H1 (cell line): ENCODE measurements around the gene TRUB1. TPM values are rescaled to one million over a fixed set of nuclear protein-coding genes. Genes with fewer than 3 reads are reported as not detected.

ENCODE experiments used
- CTCF ChIA-PET: fragments of 300-600 bp; sonication (Branson Sonifier 250); formaldehyde crosslinking; loops from one replicate; lab custom pipeline; 2021; ENCODE audit not compliant: partially characterized antibody; lab: Charles Lee
- POLR2A ChIA-PET: fragments of 300-600 bp; sonication (Branson Sonifier 250); formaldehyde crosslinking; loops from one replicate; lab custom pipeline; 2021; ENCODE audit warnings: inconsistent platforms; ENCODE audit not compliant: partially characterized antibody; lab: Charles Lee
- DNase-seq, 2 experiments: peaks; one replicate each; pipeline versions ENCODE4 v3.0.0 to v3.0.0-alpha.2; 2010 to 2022; ENCODE audit warnings: low spot score in 2 of 2, low read depth in 1 of 2, mixed read lengths in 1 of 2
- FAIRE-seq: peaks from 2 replicates; lab custom pipeline; 2011; peaks lifted over from hg19 to GRCh38; lab: Jason Lieb, UNC
- H2AFZ ChIP-seq: 2 replicates; pipeline ENCODE4 v1.8.1; 2012; ENCODE audit warnings: low read length, inconsistent platforms
- H2AK5ac ChIP-seq: 2 replicates; pipeline ENCODE4 v1.6.1; 2013; ENCODE audit warnings: low read depth, low read length
- H2BK120ac ChIP-seq: replicated peaks from 2 replicates; pipeline ENCODE3; 2013; ENCODE audit warnings: low read depth, low read length, inconsistent platforms
- H2BK12ac ChIP-seq: 2 replicates; pipeline ENCODE4 v1.6.1; 2013; ENCODE audit warnings: low read depth, low read length
- H2BK15ac ChIP-seq: 2 replicates; pipeline ENCODE4 v1.6.1; 2013; ENCODE audit warnings: low read length
- H2BK20ac ChIP-seq: 2 replicates; pipeline ENCODE4 v1.6.1; 2013; ENCODE audit warnings: low read length
- H2BK5ac ChIP-seq: 2 replicates; pipeline ENCODE4 v1.6.1; 2013; ENCODE audit warnings: low read depth, low read length
- H3K14ac ChIP-seq: 2 replicates; pipeline ENCODE4 v1.6.1; 2013; ENCODE audit warnings: inconsistent platforms; ENCODE audit not compliant: insufficient read length
- H3K18ac ChIP-seq: 2 replicates; pipeline ENCODE4 v1.6.1; 2013; ENCODE audit warnings: low read length; ENCODE audit errors: extremely low read depth
- H3K23ac ChIP-seq: 2 replicates; pipeline ENCODE4 v1.6.1; 2013; ENCODE audit warnings: inconsistent platforms; ENCODE audit not compliant: insufficient read length
- H3K23me2 ChIP-seq: 2 replicates; pipeline ENCODE4 v1.6.1; 2013; ENCODE audit warnings: low read depth, low read length
- H3K27ac ChIP-seq: 2 replicates; pipeline ENCODE4 v1.6.1; 2011; ENCODE audit warnings: low read depth, low read length, inconsistent platforms
- H3K27me3 ChIP-seq, 4 experiments: replicated peaks in 1 of 4; 1 replicate in 1 of 4; 2 replicates in 3 of 4; pipeline versions ENCODE4 v1.6.1 to v1.8.1; 2011 to 2013; ENCODE audit warnings: low read length in 3 of 4, mild to moderate bottlenecking in 3 of 4, inconsistent platforms in 2 of 4, mixed read lengths in 2 of 4, moderate library complexity in 1 of 4; ENCODE audit not compliant: control insufficient read depth in 3 of 4, insufficient read depth in 3 of 4; ENCODE audit errors: extremely low read depth in 1 of 4
- H3K36me3 ChIP-seq, 4 experiments: 2 replicates each; pipeline versions ENCODE4 v1.6.1 to v1.8.1; 2011 to 2013; ENCODE audit warnings: mild to moderate bottlenecking in 4 of 4, low read length in 3 of 4, moderate library complexity in 2 of 4, control low read depth in 1 of 4, inconsistent platforms in 1 of 4; ENCODE audit not compliant: insufficient read depth in 4 of 4, control insufficient read depth in 2 of 4
- H3K4ac ChIP-seq: replicated peaks from 2 replicates; pipeline ENCODE3; 2013; ENCODE audit warnings: low read length, low read depth, mixed read lengths, inconsistent platforms; ENCODE audit not compliant: insufficient read length
- H3K4me1 ChIP-seq, 4 experiments: replicated peaks in 1 of 4; 1 replicate in 1 of 4; 2 replicates in 3 of 4; pipeline versions ENCODE4 v1.6.1 to v1.8.1; 2011 to 2013; ENCODE audit warnings: low read length in 3 of 4, inconsistent platforms in 2 of 4, mixed read lengths in 1 of 4; ENCODE audit not compliant: insufficient read depth in 4 of 4, control insufficient read depth in 3 of 4
- H3K4me2 ChIP-seq, 2 experiments: 2 replicates each; pipeline versions ENCODE4 v1.6.1 to v1.8.1; 2011 to 2013; ENCODE audit warnings: low read depth in 2 of 2, low read length in 2 of 2, control low read depth in 1 of 2, inconsistent platforms in 1 of 2, mild to moderate bottlenecking in 1 of 2; ENCODE audit not compliant: insufficient read depth in 1 of 2
- H3K4me3 ChIP-seq, 4 experiments: fragments of 200-600, 300-600 bp in 1 of 4; sonication (generic), shearing (Covaris generic), sonication (Bioruptor Twin) in 1 of 4; 2 replicates each; pipeline versions ENCODE4 v1.5.1 to v1.8.1; 2011 to 2016; ENCODE audit warnings: low read length in 4 of 4, low read depth in 3 of 4, control low read depth in 2 of 4, inconsistent platforms in 2 of 4, mild to moderate bottlenecking in 2 of 4, mixed read lengths in 1 of 4, moderate library complexity in 1 of 4; ENCODE audit not compliant: insufficient read depth in 2 of 4; ENCODE audit errors: extremely low read depth in 1 of 4
- H3K56ac ChIP-seq: replicated peaks from 2 replicates; pipeline ENCODE3; 2013; ENCODE audit warnings: low read depth, mild to moderate bottlenecking, mixed read lengths, low read length, inconsistent platforms; ENCODE audit not compliant: insufficient read length
- H3K79me1 ChIP-seq: 2 replicates; pipeline ENCODE4 v1.6.1; 2013; ENCODE audit warnings: low read depth, low read length, control low read depth
- H3K79me2 ChIP-seq, 2 experiments: 2 replicates each; pipeline versions ENCODE4 v1.6.1 to v1.8.1; 2012 to 2013; ENCODE audit warnings: low read length in 2 of 2, mild to moderate bottlenecking in 2 of 2, inconsistent platforms in 1 of 2; ENCODE audit not compliant: insufficient read depth in 2 of 2, control insufficient read depth in 1 of 2
- H3K9ac ChIP-seq, 4 experiments: replicated peaks in 1 of 4; 1 replicate in 1 of 4; 2 replicates in 3 of 4; pipeline versions ENCODE4 v1.6.1 to v1.8.1; 2011 to 2013; ENCODE audit warnings: low read depth in 3 of 4, low read length in 3 of 4, control low read depth in 2 of 4, mild to moderate bottlenecking in 2 of 4, moderate library complexity in 2 of 4, inconsistent platforms in 1 of 4; ENCODE audit errors: extremely low read depth in 1 of 4
- H3K9me3 ChIP-seq, 2 experiments: 2 replicates each; pipeline versions ENCODE4 v1.6.1 to v1.8.1; 2012 to 2013; ENCODE audit warnings: mild to moderate bottlenecking in 2 of 2, moderate library complexity in 2 of 2, control low read depth in 1 of 2, inconsistent platforms in 1 of 2, low read depth in 1 of 2, low read length in 1 of 2, mixed read lengths in 1 of 2; ENCODE audit not compliant: insufficient read depth in 2 of 2
- H4K20me1 ChIP-seq, 2 experiments: replicated peaks in 1 of 2; 2 replicates each; pipeline versions ENCODE3 to v1.8.1; 2011 to 2013; ENCODE audit warnings: inconsistent platforms in 2 of 2, low read length in 2 of 2, mild to moderate bottlenecking in 1 of 2; ENCODE audit not compliant: insufficient read depth in 2 of 2, control insufficient read depth in 1 of 2
- H4K5ac ChIP-seq: 2 replicates; pipeline ENCODE4 v1.6.1; 2013; ENCODE audit warnings: low read length, low read depth, mixed read lengths, inconsistent platforms; ENCODE audit not compliant: insufficient read length
- H4K8ac ChIP-seq: 2 replicates; pipeline ENCODE4 v1.8.0; 2013; ENCODE audit warnings: mild to moderate bottlenecking, moderate library complexity, low read length, inconsistent platforms; ENCODE audit not compliant: insufficient read depth; ENCODE audit errors: extremely low read depth
- H4K91ac ChIP-seq: replicated peaks from 2 replicates; pipeline ENCODE3; 2013; ENCODE audit warnings: low read length, mixed read lengths, inconsistent platforms; ENCODE audit not compliant: insufficient read length
- CBX5 ChIP-seq: fragments of 300-800, 300-1000 bp; sonication (generic); IDR thresholded peaks from 2 replicates; pipeline ENCODE4 v1.7.1; 2016; ENCODE audit warnings: antibody characterized with exemption, low read length, low read depth
- CBX8 ChIP-seq: fragments of 300-800, 300-1000 bp; sonication (generic); IDR thresholded peaks from 2 replicates; pipeline ENCODE4 v1.7.1; 2016; ENCODE audit warnings: low read depth, low read length, borderline replicate concordance
- CHD2 ChIP-seq: IDR thresholded peaks from 2 replicates; pipeline ENCODE4 v1.6.1; 2012; ENCODE audit warnings: low read length, improper control_type of control experiment
- GTF2F1 ChIP-seq: IDR thresholded peaks from 2 replicates; pipeline ENCODE4 v1.6.1; 2012; ENCODE audit warnings: low read depth, low read length, improper control_type of control experiment, borderline replicate concordance
- KDM1A ChIP-seq: fragments of 200-600, 300-600 bp; sonication (generic); IDR thresholded peaks from 2 replicates; pipeline ENCODE4 v1.7.1; 2016; ENCODE audit warnings: mild to moderate bottlenecking, low read length, borderline replicate concordance
- KDM5A ChIP-seq: fragments of 200-600 bp; IDR thresholded peaks from 2 replicates; pipeline ENCODE4 v1.7.1; 2012; ENCODE audit warnings: mild to moderate bottlenecking, low read length, inconsistent platforms, mixed read lengths
- MAFK ChIP-seq: IDR thresholded peaks from 2 replicates; pipeline ENCODE4 v1.6.1; 2012; ENCODE audit warnings: low read depth, mild to moderate bottlenecking, improper control_type of control experiment, low read length
- RFX5 ChIP-seq: IDR thresholded peaks from 2 replicates; pipeline ENCODE4 v1.6.1; 2011; ENCODE audit warnings: low read depth, low read length, improper control_type of control experiment, borderline replicate concordance
- SAP30 ChIP-seq: fragments of 300-600 bp; sonication (generic); IDR thresholded peaks from 2 replicates; pipeline ENCODE4 v1.7.1; 2012; ENCODE audit warnings: low read length, moderate library complexity, mild to moderate bottlenecking, inconsistent platforms; ENCODE audit not compliant: insufficient read depth, insufficient replicate concordance
- SIN3A ChIP-seq, 2 experiments: IDR thresholded peaks in 1 of 2; conservative IDR thresholded peaks in 1 of 2; 2 replicates each; pipeline ENCODE4 v1.6.1; 2011 to 2012; ENCODE audit warnings: low read length in 2 of 2, improper control_type of control experiment in 1 of 2, low read depth in 1 of 2, mild to moderate bottlenecking in 1 of 2
- SIX5 ChIP-seq: IDR thresholded peaks from 2 replicates; pipeline ENCODE4 v1.6.1; 2011; ENCODE audit warnings: mild to moderate bottlenecking, low read depth, low read length
- SRF ChIP-seq: IDR thresholded peaks from 2 replicates; pipeline ENCODE4 v1.6.1; 2011; ENCODE audit warnings: mild to moderate bottlenecking, low read depth, low read length, moderate library complexity
- WGBS, 2 experiments: shearing (Covaris generic) in 1 of 2; methylation state at CpG; one replicate each; pipeline versions ENCODE4 v1.1.6 to v1.1.7; 2013 to 2015; ENCODE audit warnings: low lambda C conversion rate in 2 of 2, mixed read lengths in 2 of 2, inconsistent platforms in 1 of 2, low coverage in 1 of 2, missing lambda C conversion rate in 1 of 2; ENCODE audit not compliant: insufficient replicate concordance in 2 of 2, insufficient coverage in 1 of 2, insufficient read length in 1 of 2; ENCODE audit errors: extremely low coverage in 1 of 2, missing lambda C conversion rate in 1 of 2; 5-methylcytosine and 5-hydroxymethylcytosine counted together
- polyA plus RNA-seq, 7 experiments: library from polyadenylated mRNA; depleted of rRNA in 3 of 7; stranded (reverse) in 5 of 7; unstranded in 2 of 7; fragments of >200 nt in 5 of 7; fragments of 200-250 nt in 2 of 7; gene quantifications; 1 replicate in 5 of 7; 2 replicates in 1 of 7; 4 replicates in 1 of 7; pipeline versions ENCODE4 v1.2.1 to v1.2.3, GENCODE V29; 2011 to 2013; ENCODE audit warnings: missing spikeins in 2 of 7, mixed read lengths in 2 of 7
- total RNA-seq: library from RNA; stranded (reverse); fragmentation: NEBNext Ultra II Directional; extraction: Animal tissue kit (Norgen Biotek cat#: 25700); gene quantifications from 2 replicates; pipeline ENCODE4 v1.2.1, GENCODE V29; 2021
- TF ChIP-seq, protein P1 (sequence below): IDR thresholded peaks from 2 replicates; pipeline ENCODE4 v1.6.1; 2011; ENCODE audit warnings: low read depth, mild to moderate bottlenecking, low read length; ENCODE audit not compliant: insufficient read depth

Gene TRUB1
- total and polyA plus RNA-seq, 2 of the 8 experiments (the other 6 are each of a cell fraction or from before 2014, with no cell fraction given): 6.3 to 22.2 TPM

- Histone ChIP-seq H4K5ac (no peak overlapping the region), H2AK5ac (no peak overlapping the region), H4K20me1 (no peaks in the 10 kb centered on the region), H3K9me3 (no peaks in the 10 kb centered on the region), H3K79me2 (no peaks in the 10 kb centered on the region), H3K23me2 (no peaks in the 10 kb centered on the region; the same call in 1 of the 2 replicates), H4K91ac (no peak overlapping the region), H3K4me3 (no peak overlapping the region), H3K27ac (no peak overlapping the region), H3K4me1 (peaks cover 0 to 4% (median 0%) of the 10 kb centered on the region in 4 experiments; a peak in 1 of 7 replicates), H2BK120ac (no peak overlapping the region), H3K79me1 (no peaks in the 10 kb centered on the region), H3K14ac (no peak overlapping the region), H2BK15ac (no peak overlapping the region), H3K27me3 (no peaks in the 10 kb centered on the region), H2BK20ac (no peak overlapping the region), H2BK12ac (no peak overlapping the region), H3K36me3 (no peaks in the 10 kb centered on the region), H3K18ac (no peak overlapping the region), H3K4me2 (no peak overlapping the region), H3K9ac (no peak overlapping the region), H2BK5ac (no peak overlapping the region), H3K4ac (no peak overlapping the region), H3K23ac (no peak overlapping the region), H4K8ac (no peak overlapping the region), H2AFZ (no peak overlapping the region), H3K56ac (no peak overlapping the region)
- 85% methylated on average over 3 of the region's 3 CpGs; no CpG with 5 or more reads in 1 of the 2 experiments for WGBS, 2 experiments
- DNase-seq: no peak
- no peak for FAIRE-seq
- POLR2A ChIA-PET: interaction anchor here (1.2 kb wide), 1 partner anchor 41 kb away, joined by 3 read pairs; the partner anchor contains the start of gene TRUB1
- CTCF ChIA-PET: interaction anchor here (5.4 kb wide), 1 partner anchor 18 kb away, joined by 26 read pairs; no protein-coding TSS in a partner anchor
- no peak for TF ChIP-seq SIX5
- no peak for TF ChIP-seq MAFK
- TF ChIP-seq KDM1A: no peak
- no peak for TF ChIP-seq CBX5
- no peak for TF ChIP-seq RFX5
- TF ChIP-seq SRF: no peak
- no peak for TF ChIP-seq GTF2F1
- TF ChIP-seq CHD2: no peak
- no peak for TF ChIP-seq SIN3A (conservative IDR thresholded peaks at IDR 0.05 in 1 of 2, IDR thresholded peaks at IDR 0.05 in 1 of 2; ENCODE audit: low read depth in 1 of 2, low read length in 2 of 2)
- no peak for TF ChIP-seq CBX8
- TF ChIP-seq SAP30: no peak
- TF ChIP-seq, protein P1, sequence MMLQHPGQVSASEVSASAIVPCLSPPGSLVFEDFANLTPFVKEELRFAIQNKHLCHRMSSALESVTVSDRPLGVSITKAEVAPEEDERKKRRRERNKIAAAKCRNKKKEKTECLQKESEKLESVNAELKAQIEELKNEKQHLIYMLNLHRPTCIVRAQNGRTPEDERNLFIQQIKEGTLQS: no peak
- TF ChIP-seq KDM5A: no peak
These were observed 40.4 kb upstream of the TRUB1 start for GRCh38 chr10:114897593-114897992.
